SK-N-SH (cell line): ENCODE measurements around the gene MREG. TPM values are rescaled to one million over a fixed set of nuclear protein-coding genes. Genes with fewer than 3 reads are reported as not detected.

Experiments used
- CTCF ChIA-PET: fragments of 300-600, 350-600 bp; formaldehyde crosslinking; extraction: SDS; loops from one replicate; lab custom pipeline; 2021; lab: Yijun Ruan, JAX
- POLR2A ChIA-PET: fragments of 350-600 bp; sonication (Branson Sonifier 250); formaldehyde crosslinking; extraction: SDS; loops from one replicate; lab custom pipeline; 2020; ENCODE audit warnings: antibody characterized with exemption, inconsistent platforms; lab: Yijun Ruan, JAX
- DNase-seq: peaks from one replicate; pipeline ENCODE4 v3.0.0; 2012
- H2AFZ ChIP-seq: fragments of 200-600 bp; sonication (generic); 2 replicates; pipeline ENCODE4 v1.8.1; 2016; ENCODE audit warnings: antibody characterized with exemption, mild to moderate bottlenecking, low read depth
- H3F3A ChIP-seq: fragments of 200-600 bp; sonication (generic); replicated peaks from 2 replicates; pipeline ENCODE3; 2016; ENCODE audit warnings: antibody characterized with exemption, mild to moderate bottlenecking; ENCODE audit not compliant: insufficient read depth
- H3K27ac ChIP-seq, 2 experiments: fragments of 200-500 bp in 1 of 2; fragments of 200-600 bp in 1 of 2; sonication (Bioruptor generic) in 1 of 2; sonication (generic), shearing (Covaris generic) in 1 of 2; 2 replicates each; pipeline versions ENCODE4 v1.5.1 to v1.6.1; 2014 to 2016; ENCODE audit warnings: low read depth in 2 of 2, inconsistent platforms in 1 of 2, low read length in 1 of 2, mild to moderate bottlenecking in 1 of 2, mixed read lengths in 1 of 2
- H3K27me3 ChIP-seq: fragments of 200-600 bp; sonication (generic), shearing (Covaris generic); 2 replicates; pipeline ENCODE4 v1.6.1; 2016; ENCODE audit warnings: mixed run types; ENCODE audit not compliant: insufficient read depth
- H3K36me3 ChIP-seq, 2 experiments: fragments of 200-500 bp in 1 of 2; fragments of 200-600 bp in 1 of 2; sonication (Bioruptor generic) in 1 of 2; sonication (generic) in 1 of 2; replicated peaks in 1 of 2; 2 replicates each; pipeline versions ENCODE3 to v1.5.1; 2014 to 2016; ENCODE audit warnings: low read length in 1 of 2, mild to moderate bottlenecking in 1 of 2; ENCODE audit not compliant: insufficient read depth in 2 of 2, control insufficient read depth in 1 of 2
- H3K4me1 ChIP-seq, 2 experiments: fragments of 200-500 bp in 1 of 2; fragments of 200-600 bp in 1 of 2; sonication (Bioruptor generic) in 1 of 2; sonication (generic), shearing (Covaris generic) in 1 of 2; 2 replicates each; pipeline versions ENCODE4 v1.5.1 to v1.6.1; 2014 to 2016; ENCODE audit warnings: low read depth in 1 of 2, low read length in 1 of 2, mixed run types in 1 of 2; ENCODE audit not compliant: insufficient read depth in 2 of 2, control insufficient read depth in 1 of 2
- H3K4me2 ChIP-seq: fragments of 200-600 bp; sonication (generic), shearing (Covaris generic); 2 replicates; pipeline ENCODE4 v1.6.1; 2017; ENCODE audit warnings: mixed run types
- H3K4me3 ChIP-seq, 2 experiments: fragments of 200-500 bp in 1 of 2; fragments of 200-600 bp in 1 of 2; sonication (Bioruptor generic) in 1 of 2; sonication (generic), shearing (Covaris generic) in 1 of 2; 2 replicates each; pipeline versions ENCODE4 v1.5.1 to v1.8.1; 2014 to 2016; ENCODE audit warnings: low read depth in 2 of 2, inconsistent platforms in 1 of 2, low read length in 1 of 2, mild to moderate bottlenecking in 1 of 2, mixed read lengths in 1 of 2, moderate library complexity in 1 of 2
- H3K79me2 ChIP-seq: fragments of 200-600 bp; sonication (generic); 2 replicates; pipeline ENCODE4 v1.8.1; 2017; ENCODE audit warnings: mild to moderate bottlenecking; ENCODE audit not compliant: insufficient read depth
- H3K9ac ChIP-seq: fragments of 200-600 bp; sonication (generic); 2 replicates; pipeline ENCODE4 v1.6.1; 2017; ENCODE audit warnings: mixed run types
- H3K9me2 ChIP-seq: fragments of 200-600 bp; sonication (generic); 2 replicates; pipeline ENCODE4 v1.6.1; 2017; ENCODE audit warnings: mixed run types
- H3K9me3 ChIP-seq: fragments of 200-600 bp; sonication (generic); 2 replicates; pipeline ENCODE4 v1.6.1; 2017; ENCODE audit warnings: mixed run types, mild to moderate bottlenecking, moderate library complexity
- H4K20me1 ChIP-seq: fragments of 200-600 bp; sonication (generic); 2 replicates; pipeline ENCODE4 v1.6.1; 2017; ENCODE audit warnings: mild to moderate bottlenecking, mixed run types; ENCODE audit not compliant: insufficient read depth
- ELF1 ChIP-seq: IDR thresholded peaks from 2 replicates; pipeline ENCODE4 v1.4.0; 2012
- EP300 ChIP-seq, 2 experiments: IDR thresholded peaks; 2 replicates each; pipeline versions ENCODE4 v1.4.0 to v1.6.1; 2012; ENCODE audit warnings: borderline replicate concordance in 1 of 2, low read depth in 1 of 2, low read length in 1 of 2
- EZH2phosphoT487 ChIP-seq: fragments of 200-600 bp; sonication (generic); IDR thresholded peaks from 2 replicates; pipeline ENCODE4 v1.6.1; 2017; ENCODE audit warnings: low read depth, mixed run types, mild to moderate bottlenecking, antibody characterized with exemption, moderate library complexity, borderline replicate concordance
- FOXM1 ChIP-seq: IDR thresholded peaks from 2 replicates; pipeline ENCODE4 v1.4.0; 2012; ENCODE audit warnings: low read depth, mild to moderate bottlenecking
- MXI1 ChIP-seq: IDR thresholded peaks from 2 replicates; pipeline ENCODE4 v1.6.1; 2012; ENCODE audit warnings: mild to moderate bottlenecking, low read depth, low read length, improper control_type of control experiment
- POLR2AphosphoS5 ChIP-seq: IDR thresholded peaks from 2 replicates; pipeline ENCODE4 v1.6.1; 2012; ENCODE audit warnings: low read depth, low read length
- RCOR1 ChIP-seq: fragments of 150-350 bp; IDR thresholded peaks from 2 replicates; pipeline ENCODE4 v1.6.1; 2017; ENCODE audit warnings: antibody characterized with exemption, low read length
- RXRA ChIP-seq: IDR thresholded peaks from 2 replicates; pipeline ENCODE4 v1.4.0; 2012; ENCODE audit warnings: low read depth, mild to moderate bottlenecking, borderline replicate concordance
- SMC3 ChIP-seq: IDR thresholded peaks from 2 replicates; pipeline ENCODE4 v1.6.1; 2012; ENCODE audit warnings: low read depth, low read length, improper control_type of control experiment
- TCF12 ChIP-seq: IDR thresholded peaks from 2 replicates; pipeline ENCODE4 v1.4.0; 2012
- YY1 ChIP-seq: IDR thresholded peaks from 2 replicates; pipeline ENCODE4 v1.4.0; 2012; ENCODE audit warnings: low read depth, mild to moderate bottlenecking
- WGBS: methylation state at CpG from one replicate; pipeline ENCODE4 v1.1.6; 2017; ENCODE audit warnings: low lambda C conversion rate; 5-methylcytosine and 5-hydroxymethylcytosine counted together
- polyA plus RNA-seq, 3 experiments: library from polyadenylated mRNA; depleted of rRNA; stranded (reverse); fragments of >200 nt; gene quantifications; 2 replicates each; pipeline ENCODE4 v1.2.3, GENCODE V29; 2012
- TF ChIP-seq, protein P1 (sequence below): IDR thresholded peaks from 2 replicates; pipeline ENCODE4; 2012
- TF ChIP-seq, protein P2 (sequence below): fragments of 150-350 bp; IDR thresholded peaks from 2 replicates; pipeline ENCODE4 v1.6.1; 2017; ENCODE audit warnings: antibody characterized with exemption, low read length, low read depth, borderline replicate concordance
- TF ChIP-seq, protein P3 (sequence below): IDR thresholded peaks from 2 replicates; pipeline ENCODE4 v1.6.1; 2012; ENCODE audit warnings: mild to moderate bottlenecking, low read depth, low read length, moderate library complexity
- TF ChIP-seq, protein P4 (sequence below): IDR thresholded peaks from 2 replicates; pipeline ENCODE4 v1.4.0; 2012; ENCODE audit warnings: low read depth, borderline replicate concordance

The MREG gene
- polyA plus RNA-seq, 1 of the 3 experiments (the other 2 are of a cell fraction), result 2.5 TPM

DNA sequence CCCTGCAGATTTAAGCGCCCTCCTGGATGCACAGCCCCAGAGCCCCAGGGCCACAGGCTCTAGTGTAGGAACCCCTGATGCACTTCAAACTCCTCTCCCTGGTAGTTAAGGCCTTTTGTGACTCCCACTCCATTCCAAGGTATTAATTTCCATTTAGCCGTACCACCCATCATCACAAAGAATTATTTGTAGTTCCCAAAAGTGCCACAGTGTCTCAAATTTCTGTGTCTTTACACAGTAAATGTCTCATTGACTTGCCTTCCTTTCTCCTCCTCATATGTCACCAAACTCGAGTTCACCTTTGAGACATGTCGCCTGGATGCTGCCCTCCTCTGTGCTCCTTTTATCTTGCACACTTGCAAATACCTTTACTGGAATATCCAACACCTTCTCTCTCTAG lies 42.3 kb upstream of the MREG start:
- H3F3A ChIP-seq, result no peaks in the 10 kb centered on the region
- no peaks in the 10 kb centered on the region for H3K9me3 ChIP-seq
- H3K27me3 ChIP-seq, result no peaks in the 10 kb centered on the region
- H3K36me3 ChIP-seq, result peaks cover 2 to 9% of the 10 kb centered on the region in 2 experiments
- H3K9ac ChIP-seq, result no peak overlapping the region
- ChIA-PET POLR2A (no interaction called here), CTCF (no interaction called here)
- no peak overlapping the region for H2AFZ ChIP-seq
- H4K20me1 ChIP-seq, result no peaks in the 10 kb centered on the region
- H3K4me2 ChIP-seq, result no peak overlapping the region
- H3K79me2 ChIP-seq, result no peaks in the 10 kb centered on the region
- H3K4me1 ChIP-seq, result no peaks in the 10 kb centered on the region; a peak in 2 of 4 replicates
- H3K27ac ChIP-seq, result no peak overlapping the region
- DNase-seq, result no peak
- H3K9me2 ChIP-seq, result no peaks in the 10 kb centered on the region
- H3K4me3 ChIP-seq, result no peak overlapping the region
- 88% methylated on average over 4 of the region's 4 CpGs for WGBS
- TF ChIP-seq POLR2AphosphoS5 (no peak), EZH2phosphoT487 (no peak), FOXM1 (no peak), RXRA (no peak), MXI1 (no peak), RCOR1 (no peak), SMC3 (no peak), TCF12 (no peak), ELF1 (no peak), EP300 (IDR thresholded peaks at IDR 0.05; ENCODE audit: borderline replicate concordance in 1 of 2, low read depth in 1 of 2, low read length in 1 of 2) (no peak), YY1 (no peak)
- TF ChIP-seq, protein P1, sequence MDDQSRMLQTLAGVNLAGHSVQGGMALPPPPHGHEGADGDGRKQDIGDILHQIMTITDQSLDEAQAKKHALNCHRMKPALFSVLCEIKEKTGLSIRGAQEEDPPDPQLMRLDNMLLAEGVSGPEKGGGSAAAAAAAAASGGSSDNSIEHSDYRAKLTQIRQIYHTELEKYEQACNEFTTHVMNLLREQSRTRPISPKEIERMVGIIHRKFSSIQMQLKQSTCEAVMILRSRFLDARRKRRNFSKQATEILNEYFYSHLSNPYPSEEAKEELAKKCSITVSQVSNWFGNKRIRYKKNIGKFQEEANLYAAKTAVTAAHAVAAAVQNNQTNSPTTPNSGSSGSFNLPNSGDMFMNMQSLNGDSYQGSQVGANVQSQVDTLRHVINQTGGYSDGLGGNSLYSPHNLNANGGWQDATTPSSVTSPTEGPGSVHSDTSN, result no peak
- TF ChIP-seq, protein P2, sequence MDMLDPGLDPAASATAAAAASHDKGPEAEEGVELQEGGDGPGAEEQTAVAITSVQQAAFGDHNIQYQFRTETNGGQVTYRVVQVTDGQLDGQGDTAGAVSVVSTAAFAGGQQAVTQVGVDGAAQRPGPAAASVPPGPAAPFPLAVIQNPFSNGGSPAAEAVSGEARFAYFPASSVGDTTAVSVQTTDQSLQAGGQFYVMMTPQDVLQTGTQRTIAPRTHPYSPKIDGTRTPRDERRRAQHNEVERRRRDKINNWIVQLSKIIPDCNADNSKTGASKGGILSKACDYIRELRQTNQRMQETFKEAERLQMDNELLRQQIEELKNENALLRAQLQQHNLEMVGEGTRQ, result no peak
- TF ChIP-seq, protein P3, sequence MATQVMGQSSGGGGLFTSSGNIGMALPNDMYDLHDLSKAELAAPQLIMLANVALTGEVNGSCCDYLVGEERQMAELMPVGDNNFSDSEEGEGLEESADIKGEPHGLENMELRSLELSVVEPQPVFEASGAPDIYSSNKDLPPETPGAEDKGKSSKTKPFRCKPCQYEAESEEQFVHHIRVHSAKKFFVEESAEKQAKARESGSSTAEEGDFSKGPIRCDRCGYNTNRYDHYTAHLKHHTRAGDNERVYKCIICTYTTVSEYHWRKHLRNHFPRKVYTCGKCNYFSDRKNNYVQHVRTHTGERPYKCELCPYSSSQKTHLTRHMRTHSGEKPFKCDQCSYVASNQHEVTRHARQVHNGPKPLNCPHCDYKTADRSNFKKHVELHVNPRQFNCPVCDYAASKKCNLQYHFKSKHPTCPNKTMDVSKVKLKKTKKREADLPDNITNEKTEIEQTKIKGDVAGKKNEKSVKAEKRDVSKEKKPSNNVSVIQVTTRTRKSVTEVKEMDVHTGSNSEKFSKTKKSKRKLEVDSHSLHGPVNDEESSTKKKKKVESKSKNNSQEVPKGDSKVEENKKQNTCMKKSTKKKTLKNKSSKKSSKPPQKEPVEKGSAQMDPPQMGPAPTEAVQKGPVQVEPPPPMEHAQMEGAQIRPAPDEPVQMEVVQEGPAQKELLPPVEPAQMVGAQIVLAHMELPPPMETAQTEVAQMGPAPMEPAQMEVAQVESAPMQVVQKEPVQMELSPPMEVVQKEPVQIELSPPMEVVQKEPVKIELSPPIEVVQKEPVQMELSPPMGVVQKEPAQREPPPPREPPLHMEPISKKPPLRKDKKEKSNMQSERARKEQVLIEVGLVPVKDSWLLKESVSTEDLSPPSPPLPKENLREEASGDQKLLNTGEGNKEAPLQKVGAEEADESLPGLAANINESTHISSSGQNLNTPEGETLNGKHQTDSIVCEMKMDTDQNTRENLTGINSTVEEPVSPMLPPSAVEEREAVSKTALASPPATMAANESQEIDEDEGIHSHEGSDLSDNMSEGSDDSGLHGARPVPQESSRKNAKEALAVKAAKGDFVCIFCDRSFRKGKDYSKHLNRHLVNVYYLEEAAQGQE, result no peak
- TF ChIP-seq, protein P4, sequence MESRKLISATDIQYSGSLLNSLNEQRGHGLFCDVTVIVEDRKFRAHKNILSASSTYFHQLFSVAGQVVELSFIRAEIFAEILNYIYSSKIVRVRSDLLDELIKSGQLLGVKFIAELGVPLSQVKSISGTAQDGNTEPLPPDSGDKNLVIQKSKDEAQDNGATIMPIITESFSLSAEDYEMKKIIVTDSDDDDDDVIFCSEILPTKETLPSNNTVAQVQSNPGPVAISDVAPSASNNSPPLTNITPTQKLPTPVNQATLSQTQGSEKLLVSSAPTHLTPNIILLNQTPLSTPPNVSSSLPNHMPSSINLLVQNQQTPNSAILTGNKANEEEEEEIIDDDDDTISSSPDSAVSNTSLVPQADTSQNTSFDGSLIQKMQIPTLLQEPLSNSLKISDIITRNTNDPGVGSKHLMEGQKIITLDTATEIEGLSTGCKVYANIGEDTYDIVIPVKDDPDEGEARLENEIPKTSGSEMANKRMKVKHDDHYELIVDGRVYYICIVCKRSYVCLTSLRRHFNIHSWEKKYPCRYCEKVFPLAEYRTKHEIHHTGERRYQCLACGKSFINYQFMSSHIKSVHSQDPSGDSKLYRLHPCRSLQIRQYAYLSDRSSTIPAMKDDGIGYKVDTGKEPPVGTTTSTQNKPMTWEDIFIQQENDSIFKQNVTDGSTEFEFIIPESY, result no peak
- TF ChIP-seq, all 33 proteins: peak for 0
